Stromal cell of bone marrow (primary cell): Measurements from ENCODE around the gene STIM1.
"Not testable (repeated sequence)": the region's sequence is repeated elsewhere in the genome, so short reads cannot be mapped to it uniquely, and the experiment has no call there.

ENCODE experiments used
- DNase-seq: peaks from one replicate; pipeline ENCODE4 v3.0.0-alpha.2; 2012; ENCODE audit warnings: low read depth

The STIM1 gene

GRCh38 chr11:3983101-3983500 lies 127.6 kb downstream of the STIM1 start:
- no peak for DNase-seq

- DNase-seq: no peak
Measured at GRCh38 chr11:3984896-3985295, 129.4 kb downstream of the STIM1 start.

GRCh38 chr11:3985631-3986030 lies 130.2 kb downstream of the STIM1 start:
- DNase-seq: no peak

GRCh38 chr11:3986301-3986700 lies 130.8 kb downstream of the STIM1 start:
- no peak for DNase-seq

GRCh38 chr11:3989276-3989920 lies 133.9 kb downstream of the STIM1 start:
- DNase-seq: no peak

- DNase-seq: no peak
Measured at GRCh38 chr11:3989921-3990290, 134.4 kb downstream of the STIM1 start.

- DNase-seq: no peak
Measured at GRCh38 chr11:3990406-3990805, 134.9 kb downstream of the STIM1 start.

DNA sequence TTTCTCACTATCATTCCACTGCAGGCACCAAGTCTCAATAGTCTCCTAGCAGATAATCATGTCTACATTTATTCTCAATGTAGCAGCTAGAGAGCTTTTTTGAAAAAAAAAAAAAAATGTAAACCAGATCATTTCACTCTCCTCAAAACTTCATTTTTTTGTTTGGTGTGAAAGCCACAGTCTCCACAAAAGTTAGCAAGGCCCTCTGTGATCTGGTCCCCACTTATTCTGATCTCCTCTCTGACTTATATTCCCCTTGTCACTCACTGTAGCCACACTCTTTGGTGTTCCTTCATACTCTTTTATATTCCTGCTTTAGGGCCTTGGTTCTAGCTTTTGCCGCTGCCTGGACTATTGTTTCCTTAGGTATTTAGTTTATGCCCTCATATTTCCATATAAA lies 137.5 kb downstream of the STIM1 start:
- no peak for DNase-seq

- DNase-seq: peak; percentile 5
Measured at GRCh38 chr11:3994030-3994640, 138.7 kb downstream of the STIM1 start.

- no peak for DNase-seq
Measured at GRCh38 chr11:3995307-3995706, 139.8 kb downstream of the STIM1 start.

DNA sequence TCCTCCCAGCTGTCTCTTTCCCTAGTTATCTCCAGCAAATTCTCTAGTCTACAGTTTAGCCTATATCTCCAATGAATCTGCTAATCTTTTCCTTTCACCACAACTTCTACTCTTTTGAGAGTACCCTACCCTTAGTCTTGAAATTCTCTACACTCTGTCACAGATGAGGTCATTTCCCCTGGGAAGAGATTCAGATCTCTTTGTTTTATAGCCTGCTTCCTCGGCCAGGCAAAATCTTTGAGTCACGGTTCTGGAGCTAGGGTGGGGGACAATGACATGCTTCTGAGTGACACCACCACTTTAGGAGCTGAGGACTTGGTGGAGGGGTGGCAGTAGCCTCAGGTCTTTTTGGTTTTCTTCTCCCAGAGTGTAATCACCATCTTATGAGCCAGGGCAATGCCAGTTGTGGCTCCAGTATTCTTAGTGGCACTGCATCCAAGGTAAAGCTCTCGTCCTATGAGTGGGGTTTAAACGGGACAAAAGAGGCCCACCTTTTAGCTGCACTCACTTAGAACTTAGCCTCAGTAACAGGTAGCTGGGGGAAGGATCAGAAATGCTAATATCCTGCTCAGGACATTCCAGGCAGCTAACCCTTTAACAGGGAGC lies 140.6 kb downstream of the STIM1 start:
- peak; percentile 56 for DNase-seq

GRCh38 chr11:3996651-3997050 lies 141.2 kb downstream of the STIM1 start:
- no peak for DNase-seq

- not testable (repeated sequence) for DNase-seq
Measured at GRCh38 chr11:4004753-4005152, 149.3 kb downstream of the STIM1 start.

DNA sequence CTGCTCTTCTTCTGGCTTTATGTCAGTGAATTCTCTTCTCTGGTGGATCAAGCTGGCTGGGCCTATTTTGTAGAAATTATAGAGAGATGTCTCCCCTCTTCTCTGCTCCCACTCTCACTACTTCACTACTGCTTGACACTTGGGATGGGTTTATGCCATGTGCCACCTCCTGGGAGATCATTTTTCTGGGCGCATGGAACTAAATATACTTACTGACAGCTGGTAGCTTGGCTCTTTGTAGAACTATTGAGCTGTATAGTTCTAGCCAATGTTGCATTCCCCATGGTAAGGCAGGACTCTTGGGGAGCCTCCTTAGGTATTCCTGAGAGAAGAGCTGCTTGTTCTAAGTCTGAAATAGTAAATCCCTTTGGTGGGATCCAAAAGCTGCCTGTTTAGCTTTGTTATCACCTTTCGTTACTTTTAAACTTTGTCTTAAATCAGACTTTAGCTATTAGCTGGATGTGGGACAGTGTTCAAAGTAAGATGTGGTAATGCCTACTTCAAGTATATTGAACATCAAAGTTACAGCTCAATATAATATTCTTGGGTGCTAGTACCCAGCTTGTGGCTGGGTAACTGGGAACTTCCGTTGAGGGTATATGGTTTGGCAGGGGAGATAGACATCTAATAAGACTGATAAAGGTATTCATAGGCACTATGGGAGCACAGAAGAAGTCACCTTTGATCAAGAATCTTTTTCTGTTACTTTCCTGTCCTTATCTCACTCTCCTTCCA lies 151.6 kb downstream of the STIM1 start:
- no peak for DNase-seq

- no peak for DNase-seq
Measured at GRCh38 chr11:4008116-4008515, 152.7 kb downstream of the STIM1 start.

DNA sequence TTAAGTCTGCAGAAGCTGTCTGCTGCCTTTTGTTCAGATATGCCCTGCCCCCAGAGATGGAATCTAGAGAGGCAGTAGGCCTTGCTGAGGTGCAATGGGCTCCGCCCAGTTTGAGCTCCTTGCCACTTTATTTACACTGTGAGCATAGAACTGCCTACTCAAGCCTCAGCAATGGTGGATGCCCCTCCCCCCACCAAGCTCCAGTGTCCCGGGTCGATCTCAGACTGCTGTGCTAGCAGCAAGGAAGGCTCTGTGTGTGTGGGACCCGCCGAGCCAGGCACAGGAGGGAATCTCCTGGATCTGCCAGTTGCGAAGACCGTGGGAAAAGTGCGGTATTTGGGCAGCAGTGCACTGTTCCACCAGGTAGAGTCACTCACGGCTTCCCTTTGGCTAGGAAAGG lies 161.1 kb downstream of the STIM1 start:
- not testable (repeated sequence) for DNase-seq

- DNase-seq: no peak
Measured at GRCh38 chr11:4017129-4017528, 161.7 kb downstream of the STIM1 start.

DNA sequence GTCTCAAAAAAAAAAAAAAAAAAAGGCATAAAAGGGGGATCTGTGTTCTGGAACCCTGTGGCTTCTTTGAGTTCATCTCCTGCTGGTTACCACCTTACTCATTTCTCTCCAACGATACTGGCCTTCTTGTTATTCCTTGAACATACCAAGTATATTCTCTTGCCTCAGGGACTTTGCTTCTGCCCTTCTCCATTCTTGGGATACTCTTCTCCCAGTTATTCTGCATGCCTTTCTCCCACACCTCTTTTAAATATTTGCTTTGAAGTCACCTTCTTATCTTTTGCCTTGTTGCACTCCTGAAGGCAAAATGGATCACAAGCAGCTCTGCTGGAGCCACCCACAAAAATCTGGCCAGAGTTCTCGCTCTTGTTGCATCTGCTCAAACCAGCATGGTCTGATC lies 163.2 kb downstream of the STIM1 start:
- no peak for DNase-seq

DNA sequence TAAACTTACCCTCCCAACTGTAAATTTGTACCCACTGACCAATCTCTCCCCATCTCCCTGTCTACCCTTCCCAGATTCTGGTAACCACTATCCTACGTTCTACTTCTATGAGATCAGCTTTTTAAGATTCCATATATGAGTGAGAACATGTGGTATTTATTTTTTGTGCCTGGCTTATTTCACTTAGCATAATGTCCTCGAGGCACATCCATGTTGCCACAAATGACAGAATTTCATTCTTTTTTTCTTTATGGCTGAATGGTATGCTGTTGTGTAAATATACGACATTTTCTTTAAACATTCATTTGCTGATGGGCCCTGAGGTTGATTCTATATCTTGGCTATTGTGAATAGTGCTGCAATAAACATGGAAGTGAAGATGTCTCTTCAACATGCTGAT lies 164.4 kb downstream of the STIM1 start:
- DNase-seq: no peak

GRCh38 chr11:4022669-4023068 lies 167.2 kb downstream of the STIM1 start:
- DNase-seq: no peak

DNA sequence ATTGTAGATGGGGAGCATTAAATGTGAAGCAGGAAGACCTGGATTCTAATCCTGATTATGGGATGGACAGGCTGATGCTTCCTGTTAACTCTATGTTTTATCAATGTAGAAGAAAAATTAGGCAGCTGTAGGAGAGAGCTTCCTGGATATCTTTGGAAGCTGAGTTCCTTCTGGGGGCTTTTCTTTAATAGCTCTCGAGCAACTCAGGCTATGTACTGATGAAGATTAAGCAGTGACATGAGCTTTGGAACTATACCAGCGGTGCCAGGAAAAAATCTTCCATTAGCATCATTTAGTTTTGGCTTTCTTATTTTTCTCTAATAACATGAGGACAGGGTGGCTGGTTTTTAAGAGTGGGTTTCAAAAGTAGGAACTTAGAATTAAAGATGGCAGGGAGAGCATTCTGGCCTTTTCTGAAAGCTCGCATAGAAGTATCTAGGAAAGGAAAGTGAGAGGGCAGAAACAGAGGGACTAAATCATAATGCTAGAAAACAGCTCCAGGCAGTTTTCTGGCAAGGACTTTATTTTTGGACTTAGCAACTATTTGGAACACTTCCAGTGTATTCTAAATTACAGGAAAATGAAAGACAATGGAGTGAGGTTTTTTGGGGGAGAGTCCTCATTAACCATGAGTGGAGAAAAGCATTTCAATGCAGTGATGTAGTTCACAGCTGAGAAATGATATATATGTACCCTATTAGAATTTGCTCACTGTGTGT lies 169.9 kb downstream of the STIM1 start:
- DNase-seq: peak; percentile 46

- no peak for DNase-seq
Measured at GRCh38 chr11:4025967-4026324, 170.5 kb downstream of the STIM1 start.

GRCh38 chr11:4026389-4026788 lies 170.9 kb downstream of the STIM1 start:
- no peak for DNase-seq
